ENCODE data around the gene PRKCSH. TPM values are rescaled to one million over a fixed set of nuclear protein-coding genes. Genes with fewer than 3 reads are reported as not detected.

The PRKCSH gene
- total and polyA plus RNA-seq, 10 of the 15 experiments (the other 5 are each of a cell fraction or from before 2014, with no cell fraction given) = 1.1 to 280 (median 44.1) TPM

DNA sequence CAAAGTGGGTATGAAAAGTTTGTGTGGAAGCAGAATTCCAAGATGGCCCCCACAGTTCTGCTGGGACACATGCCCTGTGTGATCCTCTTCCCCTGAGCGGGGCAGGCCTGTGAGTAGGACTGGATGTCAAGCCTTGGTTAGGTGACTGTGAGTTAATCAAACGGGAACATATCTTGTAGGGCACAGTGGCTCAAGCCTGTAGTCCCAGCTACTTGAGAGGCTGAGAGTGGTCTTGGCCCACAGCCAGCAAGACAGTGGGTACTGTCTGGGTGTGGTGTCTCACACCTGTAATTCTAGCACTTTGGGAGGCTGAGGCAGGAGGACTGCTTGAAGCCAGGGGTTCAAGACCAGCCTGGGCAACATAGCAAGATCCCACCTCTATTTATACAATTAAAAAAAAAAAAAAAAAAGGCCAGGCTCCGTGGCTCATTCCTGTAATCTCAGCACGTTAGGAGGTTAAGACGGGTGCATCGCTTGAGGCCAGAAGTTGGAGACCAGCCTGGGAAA, 63.8 kb downstream of the PRKCSH start:
- in situ Hi-C loops (cut with MboI) (loop anchor here (5.0 kb wide), 1 partner anchor 88 kb away; no protein-coding TSS in a partner anchor), intact Hi-C loops (cut with micrococcal nuclease; ENCODE audit: unreplicated experiment) (no loop called here)
- no peak overlapping the region for H3K9ac ChIP-seq (ENCODE audit: control insufficient read depth, insufficient read depth, low read length)
- no peak for DNase-seq (ENCODE audit: low read depth, low spot score)
- SMC1A ChIA-PET (ENCODE audit: uncharacterized antibody, unreplicated experiment) = no interaction called here
- CTCF ChIA-PET = interaction anchor here (1.1 kb wide), 1 partner anchor 13 kb away, joined by 4 read pairs; no protein-coding TSS in a partner anchor
- no TSS peak for BruUV-seq (replicated peaks)
- no peak overlapping the region for H3K4me3 ChIP-seq
- peaks cover under 1 to 6% of the 10 kb centered on the region in 2 experiments; a peak in 3 of 4 replicates for H3K36me3 ChIP-seq (ENCODE audit: control insufficient read depth in 2 of 2, insufficient read depth in 2 of 2, low read length in 1 of 2)
- POLR2A ChIA-PET = no interaction called here
- H3K27ac ChIP-seq (ENCODE audit: control insufficient read depth, insufficient read depth) = no peak overlapping the region
- no peak overlapping the region for H3K4me2 ChIP-seq (ENCODE audit: control insufficient read depth, insufficient read depth)
- no peak overlapping the region for H2AFZ ChIP-seq (ENCODE audit: control insufficient read depth, low read depth, low read length)
- no peaks in the 10 kb centered on the region for H3K79me2 ChIP-seq (ENCODE audit: control insufficient read depth, insufficient read depth, low read length)
- H3K27me3 ChIP-seq (replicated peaks in 1 of 2; ENCODE audit: control insufficient read depth in 2 of 2, insufficient read depth in 2 of 2, low read length in 1 of 2) = no peaks in the 10 kb centered on the region
- H3K9me3 ChIP-seq (replicated peaks; ENCODE audit: control insufficient read depth, insufficient read depth, low read length) = no peaks in the 10 kb centered on the region
- 78% methylated on average over 6 of the region's 6 CpGs for WGBS (ENCODE audit: insufficient coverage, insufficient replicate concordance, low lambda C conversion rate, missing lambda C conversion rate)
- H3K4me1 ChIP-seq (ENCODE audit: control insufficient read depth, insufficient read depth, low read length) = no peaks in the 10 kb centered on the region
- RAD21 ChIA-PET (ENCODE audit: unreplicated experiment) = no interaction called here
- no peak for FAIRE-seq
- H4K20me1 ChIP-seq (ENCODE audit: control insufficient read depth, insufficient read depth) = no peaks in the 10 kb centered on the region
- no peak for ATAC-seq
- TF ChIP-seq SUPT20H (IDR thresholded peaks at IDR 0.05; ENCODE audit: borderline replicate concordance, control insufficient read depth, low read depth, low read length) (no peak), RAD51 (IDR thresholded peaks at IDR 0.05) (no peak), GATAD2B (conservative IDR thresholded peaks at IDR 0.05; ENCODE audit: low read depth) (no peak), LARP7 (IDR thresholded peaks at IDR 0.05) (no peak), USF2 (IDR thresholded peaks at IDR 0.05; ENCODE audit: borderline replicate concordance, low read depth, low read length) (no peak), SREBF2 (IDR thresholded peaks at IDR 0.05; ENCODE audit: low read length) (no peak), FOXK2 (IDR thresholded peaks at IDR 0.05) (no peak), TAF1 (IDR thresholded peaks at IDR 0.05; ENCODE audit: borderline replicate concordance, low read depth, low read length) (no peak), BCL3 (IDR thresholded peaks at IDR 0.05; ENCODE audit: borderline replicate concordance, insufficient read depth, low read depth, low read length, poor library complexity, severe bottlenecking) (no peak), E2F8 (IDR thresholded peaks at IDR 0.05; ENCODE audit: low read depth, partially characterized antibody) (no peak), GABPA (IDR thresholded peaks at IDR 0.05; ENCODE audit: low read depth) (no peak), NFYA (IDR thresholded peaks at IDR 0.05; ENCODE audit: borderline replicate concordance, low read depth, low read length) (no peak), BRCA1 (IDR thresholded peaks at IDR 0.05; ENCODE audit: low read depth, low read length) (no peak), POLR2AphosphoS5 (IDR thresholded peaks at IDR 0.05; ENCODE audit: low read length) (no peak), WRNIP1 (IDR thresholded peaks at IDR 0.05; ENCODE audit: borderline replicate concordance, low read depth, low read length) (no peak), SREBF1 (IDR thresholded peaks at IDR 0.05; ENCODE audit: low read length) (no peak), CREM (IDR thresholded peaks at IDR 0.05; ENCODE audit: low read depth) (no peak)

Data from GM12878 (cell line).